SK-N-SH (cell line): ENCODE data around the gene H6PD. TPM values are rescaled to one million over a fixed set of nuclear protein-coding genes. Genes with fewer than 3 reads are reported as not detected.

ENCODE experiments used
- CTCF ChIA-PET: fragments of 300-600, 350-600 bp; formaldehyde crosslinking; extraction: SDS; loops from one replicate; lab custom pipeline; 2021; lab: Yijun Ruan, JAX
- POLR2A ChIA-PET: fragments of 350-600 bp; sonication (Branson Sonifier 250); formaldehyde crosslinking; extraction: SDS; loops from one replicate; lab custom pipeline; 2020; ENCODE audit warnings: antibody characterized with exemption, inconsistent platforms; lab: Yijun Ruan, JAX
- DNase-seq: peaks from one replicate; pipeline ENCODE4 v3.0.0; 2012
- H2AFZ ChIP-seq: fragments of 200-600 bp; sonication (generic); 2 replicates; pipeline ENCODE4 v1.8.1; 2016; ENCODE audit warnings: antibody characterized with exemption, mild to moderate bottlenecking, low read depth
- H3F3A ChIP-seq: fragments of 200-600 bp; sonication (generic); replicated peaks from 2 replicates; pipeline ENCODE3; 2016; ENCODE audit warnings: antibody characterized with exemption, mild to moderate bottlenecking; ENCODE audit not compliant: insufficient read depth
- H3K27ac ChIP-seq, 2 experiments: fragments of 200-500 bp in 1 of 2; fragments of 200-600 bp in 1 of 2; sonication (Bioruptor generic) in 1 of 2; sonication (generic), shearing (Covaris generic) in 1 of 2; 2 replicates each; pipeline versions ENCODE4 v1.5.1 to v1.6.1; 2014 to 2016; ENCODE audit warnings: low read depth in 2 of 2, inconsistent platforms in 1 of 2, low read length in 1 of 2, mild to moderate bottlenecking in 1 of 2, mixed read lengths in 1 of 2
- H3K27me3 ChIP-seq: fragments of 200-600 bp; sonication (generic), shearing (Covaris generic); 2 replicates; pipeline ENCODE4 v1.6.1; 2016; ENCODE audit warnings: mixed run types; ENCODE audit not compliant: insufficient read depth
- H3K36me3 ChIP-seq, 2 experiments: fragments of 200-500 bp in 1 of 2; fragments of 200-600 bp in 1 of 2; sonication (Bioruptor generic) in 1 of 2; sonication (generic) in 1 of 2; replicated peaks in 1 of 2; 2 replicates each; pipeline versions ENCODE3 to v1.5.1; 2014 to 2016; ENCODE audit warnings: low read length in 1 of 2, mild to moderate bottlenecking in 1 of 2; ENCODE audit not compliant: insufficient read depth in 2 of 2, control insufficient read depth in 1 of 2
- H3K4me1 ChIP-seq, 2 experiments: fragments of 200-500 bp in 1 of 2; fragments of 200-600 bp in 1 of 2; sonication (Bioruptor generic) in 1 of 2; sonication (generic), shearing (Covaris generic) in 1 of 2; 2 replicates each; pipeline versions ENCODE4 v1.5.1 to v1.6.1; 2014 to 2016; ENCODE audit warnings: low read depth in 1 of 2, low read length in 1 of 2, mixed run types in 1 of 2; ENCODE audit not compliant: insufficient read depth in 2 of 2, control insufficient read depth in 1 of 2
- H3K4me2 ChIP-seq: fragments of 200-600 bp; sonication (generic), shearing (Covaris generic); 2 replicates; pipeline ENCODE4 v1.6.1; 2017; ENCODE audit warnings: mixed run types
- H3K4me3 ChIP-seq, 2 experiments: fragments of 200-500 bp in 1 of 2; fragments of 200-600 bp in 1 of 2; sonication (Bioruptor generic) in 1 of 2; sonication (generic), shearing (Covaris generic) in 1 of 2; 2 replicates each; pipeline versions ENCODE4 v1.5.1 to v1.8.1; 2014 to 2016; ENCODE audit warnings: low read depth in 2 of 2, inconsistent platforms in 1 of 2, low read length in 1 of 2, mild to moderate bottlenecking in 1 of 2, mixed read lengths in 1 of 2, moderate library complexity in 1 of 2
- H3K79me2 ChIP-seq: fragments of 200-600 bp; sonication (generic); 2 replicates; pipeline ENCODE4 v1.8.1; 2017; ENCODE audit warnings: mild to moderate bottlenecking; ENCODE audit not compliant: insufficient read depth
- H3K9ac ChIP-seq: fragments of 200-600 bp; sonication (generic); 2 replicates; pipeline ENCODE4 v1.6.1; 2017; ENCODE audit warnings: mixed run types
- H3K9me2 ChIP-seq: fragments of 200-600 bp; sonication (generic); 2 replicates; pipeline ENCODE4 v1.6.1; 2017; ENCODE audit warnings: mixed run types
- H3K9me3 ChIP-seq: fragments of 200-600 bp; sonication (generic); 2 replicates; pipeline ENCODE4 v1.6.1; 2017; ENCODE audit warnings: mixed run types, mild to moderate bottlenecking, moderate library complexity
- H4K20me1 ChIP-seq: fragments of 200-600 bp; sonication (generic); 2 replicates; pipeline ENCODE4 v1.6.1; 2017; ENCODE audit warnings: mild to moderate bottlenecking, mixed run types; ENCODE audit not compliant: insufficient read depth
- CTCF ChIP-seq: fragments of 200-600 bp; sonication (generic); IDR thresholded peaks from 2 replicates; pipeline ENCODE4 v1.6.1; 2017; ENCODE audit warnings: antibody characterized with exemption, mild to moderate bottlenecking, moderate library complexity
- ELF1 ChIP-seq: IDR thresholded peaks from 2 replicates; pipeline ENCODE4 v1.4.0; 2012
- EZH2phosphoT487 ChIP-seq: fragments of 200-600 bp; sonication (generic); IDR thresholded peaks from 2 replicates; pipeline ENCODE4 v1.6.1; 2017; ENCODE audit warnings: low read depth, mixed run types, mild to moderate bottlenecking, antibody characterized with exemption, moderate library complexity, borderline replicate concordance
- FOXJ3 ChIP-seq: sonication (generic); formaldehyde crosslinking; IDR thresholded peaks from 2 replicates; pipeline ENCODE4 v1.5.1; 2020; ENCODE audit warnings: mild to moderate bottlenecking, missing genetic modification reagents
- FOXM1 ChIP-seq: IDR thresholded peaks from 2 replicates; pipeline ENCODE4 v1.4.0; 2012; ENCODE audit warnings: low read depth, mild to moderate bottlenecking
- JUND ChIP-seq: IDR thresholded peaks from 2 replicates; pipeline ENCODE4 v1.4.0; 2012
- MEF2A ChIP-seq: IDR thresholded peaks from 2 replicates; pipeline ENCODE4 v1.4.0; 2012; ENCODE audit warnings: low read depth, borderline replicate concordance
- RAD21 ChIP-seq: IDR thresholded peaks from 2 replicates; pipeline ENCODE4 v1.6.1; 2012; ENCODE audit warnings: mild to moderate bottlenecking, low read length
- RCOR1 ChIP-seq: fragments of 150-350 bp; IDR thresholded peaks from 2 replicates; pipeline ENCODE4 v1.6.1; 2017; ENCODE audit warnings: antibody characterized with exemption, low read length
- SIN3A ChIP-seq: IDR thresholded peaks from 2 replicates; pipeline ENCODE4 v1.6.1; 2012; ENCODE audit warnings: low read depth, mild to moderate bottlenecking, low read length, moderate library complexity, borderline replicate concordance
- TAF1 ChIP-seq: IDR thresholded peaks from 2 replicates; pipeline ENCODE4 v1.6.1; 2012; ENCODE audit warnings: low read depth, mild to moderate bottlenecking, low read length, moderate library complexity, borderline replicate concordance
- TCF12 ChIP-seq: IDR thresholded peaks from 2 replicates; pipeline ENCODE4 v1.4.0; 2012
- WGBS: methylation state at CpG from one replicate; pipeline ENCODE4 v1.1.6; 2017; ENCODE audit warnings: low lambda C conversion rate; 5-methylcytosine and 5-hydroxymethylcytosine counted together
- polyA plus RNA-seq, 3 experiments: library from polyadenylated mRNA; depleted of rRNA; stranded (reverse); fragments of >200 nt; gene quantifications; 2 replicates each; pipeline ENCODE4 v1.2.3, GENCODE V29; 2012

H6PD gene
- polyA plus RNA-seq, 1 of the 3 experiments (the other 2 are of a cell fraction) = 19.1 TPM

- H2AFZ ChIP-seq = no peak overlapping the region
- H3K9ac ChIP-seq = no peak overlapping the region
- H3K9me3 ChIP-seq = no peaks in the 10 kb centered on the region
- no peaks in the 10 kb centered on the region for H3K79me2 ChIP-seq
- H3K27ac ChIP-seq = no peak overlapping the region
- peaks cover 1% of the 10 kb centered on the region for H3F3A ChIP-seq
- WGBS = 87% methylated on average over 15 of the region's 19 CpGs
- DNase-seq = no peak
- H3K27me3 ChIP-seq = no peaks in the 10 kb centered on the region
- peak overlapping the region; percentile 59; the same call in 1 of the 2 replicates for H3K4me2 ChIP-seq
- ChIA-PET POLR2A (interaction anchor here (1.3 kb wide), 1 partner anchor 8 kb away, joined by 4 read pairs; no protein-coding TSS in a partner anchor), CTCF (interaction anchor here (1.1 to 3.7 kb wide), 8 partner anchors 9 to 214 kb away, joined by 3 to 20 read pairs (median 6); no protein-coding TSS in a partner anchor)
- H4K20me1 ChIP-seq = no peaks in the 10 kb centered on the region
- no peaks in the 10 kb centered on the region for H3K9me2 ChIP-seq
- no peak for TF ChIP-seq CTCF
- no peak for TF ChIP-seq RAD21
- no peak for TF ChIP-seq EZH2phosphoT487
- TF ChIP-seq JUND = no peak
- TF ChIP-seq FOXM1 = no peak
- no peak for TF ChIP-seq FOXJ3 (CRISPR knock-in tag)
- no peak for TF ChIP-seq SIN3A
- no peak for TF ChIP-seq TCF12
- TF ChIP-seq MEF2A = no peak
- no peak for TF ChIP-seq TAF1
- peaks cover 0 to 18% of the 10 kb centered on the region in 2 experiments; a peak in 3 of 4 replicates for H3K4me1 ChIP-seq
- H3K4me3 ChIP-seq = no peak overlapping the region
- no peaks in the 10 kb centered on the region for H3K36me3 ChIP-seq
Observed at GRCh38 chr1:9281071-9281827, 46.7 kb downstream of the H6PD start.

GRCh38 chr1:9281908-9282695 lies 47.5 kb downstream of the H6PD start:
- CTCF ChIA-PET = interaction anchor here (0.7 to 3.7 kb wide), 9 partner anchors 8 to 213 kb away, joined by 3 to 20 read pairs (median 4); partner anchors contain the start of gene H6PD
- H3K4me2 ChIP-seq = no peak overlapping the region
- WGBS = 79% methylated on average over 6 of the region's 12 CpGs
- H3K9me2 ChIP-seq = no peaks in the 10 kb centered on the region
- no peaks in the 10 kb centered on the region for H3K36me3 ChIP-seq
- no peaks in the 10 kb centered on the region for H3K27me3 ChIP-seq
- no peaks in the 10 kb centered on the region for H4K20me1 ChIP-seq
- no peak overlapping the region for H2AFZ ChIP-seq
- peak; percentile 71 for DNase-seq
- no peak overlapping the region for H3K27ac ChIP-seq
- no peaks in the 10 kb centered on the region for H3F3A ChIP-seq
- no peaks in the 10 kb centered on the region for H3K79me2 ChIP-seq
- POLR2A ChIA-PET = interaction anchor here (0.9 to 1.3 kb wide), 2 partner anchors 9 to 147 kb away, joined by 3 to 4 read pairs; no protein-coding TSS in a partner anchor
- no peak overlapping the region for H3K9ac ChIP-seq
- peaks cover 0 to 18% of the 10 kb centered on the region in 2 experiments; a peak in 2 of 4 replicates for H3K4me1 ChIP-seq
- no peaks in the 10 kb centered on the region for H3K9me3 ChIP-seq
- H3K4me3 ChIP-seq = no peak overlapping the region
- TF ChIP-seq ELF1 (no peak), RCOR1 (peak; percentile 47)
